HG03025 (cell line): ENCODE data around the gene QSOX1.
"Not testable (repeated sequence)": the region's sequence is repeated elsewhere in the genome, so short reads cannot be mapped to it uniquely, and the experiment has no call there.

Source experiments
- ATAC-seq: cut with Tn5 transposase; IDR thresholded peaks from one replicate; pipeline ENCODE4 v1.9.1; 2021; ENCODE audit warnings: mild to moderate bottlenecking, moderate library complexity; ENCODE audit not compliant: unreplicated experiment, low FRiP score

The QSOX1 gene

GRCh38 chr1:180154325-180155181, at the start of gene QSOX1:
TSS of gene QSOX1 (plus strand) at chr1:180154869. CDS start at chr1:180154908, 39 bp downstream.
- ATAC-seq, result peak; percentile 92

GRCh38 chr1:180112091-180112490, 42.6 kb upstream of the QSOX1 start:
- ATAC-seq, result no peak

- no peak for ATAC-seq
Measured at GRCh38 chr1:180112984-180113647, 41.6 kb upstream of the QSOX1 start.

- no peak for ATAC-seq
Measured at GRCh38 chr1:180114396-180114945, 40.2 kb upstream of the QSOX1 start.

- no peak for ATAC-seq
Measured at GRCh38 chr1:180116964-180117763, 37.5 kb upstream of the QSOX1 start.

GRCh38 chr1:180117764-180118116, 36.9 kb upstream of the QSOX1 start:
- ATAC-seq, result no peak

GRCh38 chr1:180119837-180120236, 34.8 kb upstream of the QSOX1 start:
- no peak for ATAC-seq

- ATAC-seq, result no peak
Measured at GRCh38 chr1:180123463-180123936, 31.2 kb upstream of the QSOX1 start.

GRCh38 chr1:180130651-180131050, 24.0 kb upstream of the QSOX1 start:
- no peak for ATAC-seq

- no peak for ATAC-seq
Measured at GRCh38 chr1:180131510-180131909, 23.2 kb upstream of the QSOX1 start.

GRCh38 chr1:180133193-180133592, 21.5 kb upstream of the QSOX1 start:
- no peak for ATAC-seq

GRCh38 chr1:180133688-180134087, 21.0 kb upstream of the QSOX1 start:
- not testable (repeated sequence) for ATAC-seq

GRCh38 chr1:180135535-180135934, 19.1 kb upstream of the QSOX1 start:
- no peak for ATAC-seq

GRCh38 chr1:180136331-180136967, 18.2 kb upstream of the QSOX1 start:
- ATAC-seq, result no peak

GRCh38 chr1:180136968-180137356, 17.7 kb upstream of the QSOX1 start:
- no peak for ATAC-seq

- ATAC-seq, result no peak
Measured at GRCh38 chr1:180137776-180138175, 16.9 kb upstream of the QSOX1 start.

GRCh38 chr1:180141381-180141934, 13.2 kb upstream of the QSOX1 start:
- no peak for ATAC-seq

GRCh38 chr1:180143359-180143758, 11.3 kb upstream of the QSOX1 start:
- no peak for ATAC-seq

GRCh38 chr1:180144659-180145357, 9.9 kb upstream of the QSOX1 start:
- no peak for ATAC-seq
